IMR-90 (cell line): ENCODE data around the gene PTGER4. TPM values are rescaled to one million over a fixed set of nuclear protein-coding genes. Genes with fewer than 3 reads are reported as not detected.

Experiments
- ATAC-seq: fragments of 200-7000 bp; cut with Tn5 transposase; 2 replicates; pipeline ENCODE4 v1.9.1; 2020; ENCODE audit warnings: low read depth, mild to moderate bottlenecking, moderate library complexity
- BruUV-seq: library from RNA; stranded (reverse); fragments of 400-500 nt; replicated peaks from 2 replicates; lab custom pipeline; 2021; lab: Mats Ljungman, UMichigan
- CTCF ChIA-PET: fragments of 300-600 bp; formaldehyde crosslinking; extraction: SDS; loops from one replicate; lab custom pipeline; 2021; ENCODE audit warnings: antibody characterized with exemption; lab: Yijun Ruan, JAX
- POLR2A ChIA-PET: fragments of 300-600 bp; sonication (Branson Sonifier 250); formaldehyde crosslinking; loops from one replicate; lab custom pipeline; 2022; ENCODE audit warnings: antibody characterized with exemption; ENCODE audit not compliant: unreplicated experiment; lab: Charles Lee
- DNase-seq: peaks from one replicate; pipeline ENCODE4 v3.0.0; 2013
- H2AFZ ChIP-seq: replicated peaks from 2 replicates; pipeline ENCODE3; 2013; ENCODE audit warnings: low read length, mild to moderate bottlenecking; ENCODE audit not compliant: poor library complexity
- H2AK5ac ChIP-seq: 2 replicates; pipeline ENCODE4 v1.6.1; 2013; ENCODE audit warnings: low read depth, low read length, inconsistent platforms
- H2AK9ac ChIP-seq: replicated peaks from 2 replicates; pipeline ENCODE3; 2013; ENCODE audit warnings: mild to moderate bottlenecking, low read depth, low read length, moderate library complexity; ENCODE audit not compliant: poor library complexity
- H2BK120ac ChIP-seq: 2 replicates; pipeline ENCODE4 v1.6.1; 2013; ENCODE audit warnings: low read depth, low read length, inconsistent platforms
- H2BK15ac ChIP-seq: 3 replicates; pipeline ENCODE4 v1.6.1; 2013; ENCODE audit warnings: low read depth, low read length, inconsistent platforms
- H2BK20ac ChIP-seq: 2 replicates; pipeline ENCODE4 v1.6.1; 2013; ENCODE audit warnings: low read depth, mild to moderate bottlenecking, inconsistent platforms, low read length, moderate library complexity
- H2BK5ac ChIP-seq: 2 replicates; pipeline ENCODE4 v1.6.1; 2013; ENCODE audit warnings: mild to moderate bottlenecking, low read depth, low read length, inconsistent platforms; ENCODE audit not compliant: poor library complexity, severe bottlenecking
- H3K14ac ChIP-seq: replicated peaks from 2 replicates; pipeline ENCODE4 v1.6.1; 2013; ENCODE audit warnings: low read depth, low read length, inconsistent platforms
- H3K18ac ChIP-seq: 2 replicates; pipeline ENCODE4 v1.6.1; 2013; ENCODE audit warnings: low read depth, low read length, control low read depth
- H3K23ac ChIP-seq: 2 replicates; pipeline ENCODE4 v1.6.1; 2013; ENCODE audit warnings: low read depth, low read length, inconsistent platforms
- H3K27ac ChIP-seq: 2 replicates; pipeline ENCODE4 v1.5.1; 2013; ENCODE audit warnings: mild to moderate bottlenecking, control low read depth, low read length; ENCODE audit not compliant: insufficient read depth
- H3K27me3 ChIP-seq: 2 replicates; pipeline ENCODE4 v1.6.1; 2013; ENCODE audit warnings: low read length; ENCODE audit not compliant: control insufficient read depth, insufficient read depth
- H3K36me3 ChIP-seq: 2 replicates; pipeline ENCODE4 v1.6.1; 2013; ENCODE audit warnings: low read length, mixed read lengths; ENCODE audit not compliant: control insufficient read depth, insufficient read depth
- H3K4ac ChIP-seq: 2 replicates; pipeline ENCODE4 v1.6.1; 2013; ENCODE audit warnings: low read depth, low read length, inconsistent platforms
- H3K4me1 ChIP-seq: 2 replicates; pipeline ENCODE4 v1.6.1; 2013; ENCODE audit warnings: low read length, mixed read lengths; ENCODE audit not compliant: control insufficient read depth, insufficient read depth
- H3K4me2 ChIP-seq: 2 replicates; pipeline ENCODE4 v1.6.1; 2013; ENCODE audit warnings: low read depth, mild to moderate bottlenecking, control low read depth, low read length, moderate library complexity
- H3K4me3 ChIP-seq: 2 replicates; pipeline ENCODE4 v1.5.1; 2013; ENCODE audit warnings: low read depth, mild to moderate bottlenecking, control low read depth, low read length, moderate library complexity; ENCODE audit not compliant: insufficient read depth
- H3K56ac ChIP-seq: 2 replicates; pipeline ENCODE4 v1.6.1; 2013; ENCODE audit warnings: low read length, inconsistent platforms; ENCODE audit not compliant: insufficient read depth; ENCODE audit errors: extremely low read depth
- H3K79me1 ChIP-seq, 2 experiments: 2 replicates each; pipeline ENCODE4 v1.6.1; 2013; ENCODE audit warnings: low read length in 2 of 2, inconsistent platforms in 1 of 2, low read depth in 1 of 2
- H3K9ac ChIP-seq: 2 replicates; pipeline ENCODE4 v1.6.1; 2013; ENCODE audit warnings: low read depth, low read length, control low read depth
- H3K9me1 ChIP-seq: 2 replicates; pipeline ENCODE4 v1.6.1; 2013; ENCODE audit warnings: low read length, inconsistent platforms; ENCODE audit not compliant: insufficient read depth
- H3K9me3 ChIP-seq: 2 replicates; pipeline ENCODE4 v1.6.1; 2013; ENCODE audit warnings: low read length; ENCODE audit not compliant: control insufficient read depth, insufficient read depth
- H4K20me1 ChIP-seq: 2 replicates; pipeline ENCODE4 v1.6.1; 2013; ENCODE audit warnings: low read length, inconsistent platforms; ENCODE audit not compliant: insufficient read depth
- H4K5ac ChIP-seq: 2 replicates; pipeline ENCODE4 v1.6.1; 2013; ENCODE audit warnings: mild to moderate bottlenecking, low read depth, low read length, control low read depth
- H4K8ac ChIP-seq, 2 experiments: 2 replicates each; pipeline ENCODE4 v1.6.1; 2013; ENCODE audit warnings: low read depth in 2 of 2, low read length in 2 of 2, control low read depth in 1 of 2, inconsistent platforms in 1 of 2
- H4K91ac ChIP-seq: 2 replicates; pipeline ENCODE4 v1.6.1; 2013; ENCODE audit warnings: low read depth, low read length, inconsistent platforms; ENCODE audit not compliant: insufficient read depth
- BHLHE40 ChIP-seq: fragments of 150-350 bp; IDR thresholded peaks from 2 replicates; pipeline ENCODE4 v1.6.1; 2016; ENCODE audit warnings: mild to moderate bottlenecking, low read depth, low read length
- CEBPB ChIP-seq: IDR thresholded peaks from 2 replicates; pipeline ENCODE4 v1.6.1; 2012; ENCODE audit warnings: low read depth, low read length, improper control_type of control experiment
- CHD1 ChIP-seq: IDR thresholded peaks from 2 replicates; pipeline ENCODE4 v1.6.1; 2012; ENCODE audit warnings: low read depth, low read length, improper control_type of control experiment
- CTCF ChIP-seq: conservative IDR thresholded peaks from 2 replicates; pipeline ENCODE4 v1.5.1; 2012; ENCODE audit warnings: mild to moderate bottlenecking, low read depth, low read length, improper control_type of control experiment
- FOS ChIP-seq: fragments of 150-350 bp; IDR thresholded peaks from 2 replicates; pipeline ENCODE4 v1.6.1; 2016; ENCODE audit warnings: low read depth, low read length
- MAFK ChIP-seq: IDR thresholded peaks from 2 replicates; pipeline ENCODE4 v1.6.1; 2012; ENCODE audit warnings: low read depth, low read length, improper control_type of control experiment
- MAZ ChIP-seq: IDR thresholded peaks from 2 replicates; pipeline ENCODE4 v1.6.1; 2012; ENCODE audit warnings: low read depth, mild to moderate bottlenecking, low read length, improper control_type of control experiment, moderate library complexity, borderline replicate concordance
- MXI1 ChIP-seq: IDR thresholded peaks from 2 replicates; pipeline ENCODE4 v1.6.1; 2012; ENCODE audit warnings: low read depth, mild to moderate bottlenecking, low read length, moderate library complexity, borderline replicate concordance
- NFE2L2 ChIP-seq: fragments of 150-350 bp; IDR thresholded peaks from 2 replicates; pipeline ENCODE4 v1.6.1; 2016; ENCODE audit warnings: low read depth, mild to moderate bottlenecking, low read length
- POLR2A ChIP-seq: IDR thresholded peaks from 2 replicates; pipeline ENCODE4 v1.6.1; 2012; ENCODE audit warnings: mild to moderate bottlenecking, low read depth, low read length
- RAD21 ChIP-seq: IDR thresholded peaks from 2 replicates; pipeline ENCODE4 v1.6.1; 2012; ENCODE audit warnings: low read length, improper control_type of control experiment
- RCOR1 ChIP-seq: IDR thresholded peaks from 2 replicates; pipeline ENCODE4 v1.6.1; 2012; ENCODE audit warnings: mild to moderate bottlenecking, low read length, improper control_type of control experiment; ENCODE audit not compliant: insufficient replicate concordance
- RFX5 ChIP-seq: IDR thresholded peaks from 2 replicates; pipeline ENCODE4 v1.8.0; 2012; ENCODE audit warnings: low read depth, mild to moderate bottlenecking, low read length, moderate library complexity
- SMC3 ChIP-seq: fragments of 150-350 bp; IDR thresholded peaks from 2 replicates; pipeline ENCODE4 v1.6.1; 2016; ENCODE audit warnings: low read depth, mild to moderate bottlenecking, antibody characterized with exemption, low read length, moderate library complexity
- dilution Hi-C: fragments of 300-500 bp; cut with HindIII; formaldehyde crosslinking; loops from one replicate; pipeline ENCODE4 v1.14.3; 2018; ENCODE audit warnings: low sequenced_read_pairs; ENCODE audit not compliant: unreplicated experiment
- in situ Hi-C: fragments of 300-500 bp; cut with MboI; formaldehyde crosslinking; loops from 3 replicates; pipeline ENCODE4 v1.14.3; 2019; ENCODE audit warnings: low sequenced_read_pairs, inconsistent platforms, mixed read lengths
- intact Hi-C: fragments of 100-400 bp; cut with micrococcal nuclease; formaldehyde crosslinking; loops from 2 replicates; pipeline ENCODE4 v1.10.0; 2022
- polyA plus RNA-seq, 3 experiments: library from polyadenylated mRNA; depleted of rRNA; stranded (reverse); fragments of >200 nt; gene quantifications; 2 replicates each; pipeline ENCODE4 v1.2.3, GENCODE V29; 2012; ENCODE audit warnings: low replicate concordance in 1 of 3
- total RNA-seq: library from RNA; depleted of rRNA; stranded (reverse); fragments of >200 nt; gene quantifications from 2 replicates; pipeline ENCODE4 v1.2.3, GENCODE V29; 2012
- TF ChIP-seq, protein P1 (sequence below): fragments of 150-350 bp; IDR thresholded peaks from 2 replicates; pipeline ENCODE4 v1.6.1; 2016; ENCODE audit warnings: low read depth, mild to moderate bottlenecking, low read length, moderate library complexity, borderline replicate concordance
- TF ChIP-seq, protein P2 (sequence below): fragments of 150-350 bp; IDR thresholded peaks from 2 replicates; pipeline ENCODE4 v1.6.1; 2017; ENCODE audit warnings: mild to moderate bottlenecking, antibody characterized with exemption, low read length, low read depth

PTGER4 gene
- total and polyA plus RNA-seq, 2 of the 4 experiments (the other 2 are of a cell fraction): 7.9 to 10.1 TPM

GRCh38 chr5:40667161-40667663 lies 12.5 kb upstream of the PTGER4 start:
- H2BK20ac ChIP-seq: no peak overlapping the region
- no peak overlapping the region for H3K14ac ChIP-seq
- H4K8ac ChIP-seq: no peak overlapping the region
- no peak overlapping the region for H2AFZ ChIP-seq
- H2BK15ac ChIP-seq: no peak overlapping the region
- H4K5ac ChIP-seq: no peak overlapping the region
- H2AK5ac ChIP-seq: no peak overlapping the region
- no peak overlapping the region for H2AK9ac ChIP-seq
- no peak overlapping the region for H3K56ac ChIP-seq
- H3K27me3 ChIP-seq: no peaks in the 10 kb centered on the region
- H3K4ac ChIP-seq: no peak overlapping the region
- no peak overlapping the region for H3K4me2 ChIP-seq
- no peaks in the 10 kb centered on the region for H3K9me3 ChIP-seq
- no peak overlapping the region for H3K27ac ChIP-seq
- ChIA-PET POLR2A (no interaction called here), CTCF (no interaction called here)
- H3K9me1 ChIP-seq: no peaks in the 10 kb centered on the region
- TF ChIP-seq, protein P1, sequence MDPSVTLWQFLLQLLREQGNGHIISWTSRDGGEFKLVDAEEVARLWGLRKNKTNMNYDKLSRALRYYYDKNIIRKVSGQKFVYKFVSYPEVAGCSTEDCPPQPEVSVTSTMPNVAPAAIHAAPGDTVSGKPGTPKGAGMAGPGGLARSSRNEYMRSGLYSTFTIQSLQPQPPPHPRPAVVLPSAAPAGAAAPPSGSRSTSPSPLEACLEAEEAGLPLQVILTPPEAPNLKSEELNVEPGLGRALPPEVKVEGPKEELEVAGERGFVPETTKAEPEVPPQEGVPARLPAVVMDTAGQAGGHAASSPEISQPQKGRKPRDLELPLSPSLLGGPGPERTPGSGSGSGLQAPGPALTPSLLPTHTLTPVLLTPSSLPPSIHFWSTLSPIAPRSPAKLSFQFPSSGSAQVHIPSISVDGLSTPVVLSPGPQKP: no peak
- no peak for TF ChIP-seq CEBPB
- no peak for TF ChIP-seq CTCF
- TF ChIP-seq MAFK: no peak
- TF ChIP-seq CHD1: no peak
- TF ChIP-seq MXI1: no peak
- no peak for TF ChIP-seq BHLHE40
- TF ChIP-seq RCOR1: no peak
- TF ChIP-seq RFX5: no peak
- no peak for TF ChIP-seq MAZ
- no peak for TF ChIP-seq POLR2A
- TF ChIP-seq, protein P2, sequence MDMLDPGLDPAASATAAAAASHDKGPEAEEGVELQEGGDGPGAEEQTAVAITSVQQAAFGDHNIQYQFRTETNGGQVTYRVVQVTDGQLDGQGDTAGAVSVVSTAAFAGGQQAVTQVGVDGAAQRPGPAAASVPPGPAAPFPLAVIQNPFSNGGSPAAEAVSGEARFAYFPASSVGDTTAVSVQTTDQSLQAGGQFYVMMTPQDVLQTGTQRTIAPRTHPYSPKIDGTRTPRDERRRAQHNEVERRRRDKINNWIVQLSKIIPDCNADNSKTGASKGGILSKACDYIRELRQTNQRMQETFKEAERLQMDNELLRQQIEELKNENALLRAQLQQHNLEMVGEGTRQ: no peak
- TF ChIP-seq FOS: no peak
- no peak for TF ChIP-seq NFE2L2
- no peak for TF ChIP-seq SMC3
- TF ChIP-seq RAD21: no peak
- no peaks in the 10 kb centered on the region for H3K4me1 ChIP-seq
- intact Hi-C loops (no loop called here), dilution Hi-C loops (no loop called here), in situ Hi-C loops (no loop called here)
- no peak overlapping the region for H2BK120ac ChIP-seq
- no peak overlapping the region for H3K23ac ChIP-seq
- no peaks in the 10 kb centered on the region for H3K79me1 ChIP-seq
- no peak overlapping the region for H3K18ac ChIP-seq
- H3K36me3 ChIP-seq: no peaks in the 10 kb centered on the region
- DNase-seq: no peak
- no peak overlapping the region for H3K4me3 ChIP-seq
- no peaks in the 10 kb centered on the region for H4K20me1 ChIP-seq
- no TSS peak for BruUV-seq
- no peak overlapping the region for H4K91ac ChIP-seq
- no peak for ATAC-seq
- H2BK5ac ChIP-seq: no peak overlapping the region
- H3K9ac ChIP-seq: no peak overlapping the region
